GM21447 (cell line): Measurements from ENCODE around the gene UBAP2L.

Experiments
- ATAC-seq: cut with Tn5 transposase; IDR thresholded peaks from one replicate; pipeline ENCODE4 v1.9.1; 2021; ENCODE audit not compliant: unreplicated experiment

Gene UBAP2L, protein sequence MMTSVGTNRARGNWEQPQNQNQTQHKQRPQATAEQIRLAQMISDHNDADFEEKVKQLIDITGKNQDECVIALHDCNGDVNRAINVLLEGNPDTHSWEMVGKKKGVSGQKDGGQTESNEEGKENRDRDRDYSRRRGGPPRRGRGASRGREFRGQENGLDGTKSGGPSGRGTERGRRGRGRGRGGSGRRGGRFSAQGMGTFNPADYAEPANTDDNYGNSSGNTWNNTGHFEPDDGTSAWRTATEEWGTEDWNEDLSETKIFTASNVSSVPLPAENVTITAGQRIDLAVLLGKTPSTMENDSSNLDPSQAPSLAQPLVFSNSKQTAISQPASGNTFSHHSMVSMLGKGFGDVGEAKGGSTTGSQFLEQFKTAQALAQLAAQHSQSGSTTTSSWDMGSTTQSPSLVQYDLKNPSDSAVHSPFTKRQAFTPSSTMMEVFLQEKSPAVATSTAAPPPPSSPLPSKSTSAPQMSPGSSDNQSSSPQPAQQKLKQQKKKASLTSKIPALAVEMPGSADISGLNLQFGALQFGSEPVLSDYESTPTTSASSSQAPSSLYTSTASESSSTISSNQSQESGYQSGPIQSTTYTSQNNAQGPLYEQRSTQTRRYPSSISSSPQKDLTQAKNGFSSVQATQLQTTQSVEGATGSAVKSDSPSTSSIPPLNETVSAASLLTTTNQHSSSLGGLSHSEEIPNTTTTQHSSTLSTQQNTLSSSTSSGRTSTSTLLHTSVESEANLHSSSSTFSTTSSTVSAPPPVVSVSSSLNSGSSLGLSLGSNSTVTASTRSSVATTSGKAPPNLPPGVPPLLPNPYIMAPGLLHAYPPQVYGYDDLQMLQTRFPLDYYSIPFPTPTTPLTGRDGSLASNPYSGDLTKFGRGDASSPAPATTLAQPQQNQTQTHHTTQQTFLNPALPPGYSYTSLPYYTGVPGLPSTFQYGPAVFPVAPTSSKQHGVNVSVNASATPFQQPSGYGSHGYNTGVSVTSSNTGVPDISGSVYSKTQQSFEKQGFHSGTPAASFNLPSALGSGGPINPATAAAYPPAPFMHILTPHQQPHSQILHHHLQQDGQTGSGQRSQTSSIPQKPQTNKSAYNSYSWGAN

DNA sequence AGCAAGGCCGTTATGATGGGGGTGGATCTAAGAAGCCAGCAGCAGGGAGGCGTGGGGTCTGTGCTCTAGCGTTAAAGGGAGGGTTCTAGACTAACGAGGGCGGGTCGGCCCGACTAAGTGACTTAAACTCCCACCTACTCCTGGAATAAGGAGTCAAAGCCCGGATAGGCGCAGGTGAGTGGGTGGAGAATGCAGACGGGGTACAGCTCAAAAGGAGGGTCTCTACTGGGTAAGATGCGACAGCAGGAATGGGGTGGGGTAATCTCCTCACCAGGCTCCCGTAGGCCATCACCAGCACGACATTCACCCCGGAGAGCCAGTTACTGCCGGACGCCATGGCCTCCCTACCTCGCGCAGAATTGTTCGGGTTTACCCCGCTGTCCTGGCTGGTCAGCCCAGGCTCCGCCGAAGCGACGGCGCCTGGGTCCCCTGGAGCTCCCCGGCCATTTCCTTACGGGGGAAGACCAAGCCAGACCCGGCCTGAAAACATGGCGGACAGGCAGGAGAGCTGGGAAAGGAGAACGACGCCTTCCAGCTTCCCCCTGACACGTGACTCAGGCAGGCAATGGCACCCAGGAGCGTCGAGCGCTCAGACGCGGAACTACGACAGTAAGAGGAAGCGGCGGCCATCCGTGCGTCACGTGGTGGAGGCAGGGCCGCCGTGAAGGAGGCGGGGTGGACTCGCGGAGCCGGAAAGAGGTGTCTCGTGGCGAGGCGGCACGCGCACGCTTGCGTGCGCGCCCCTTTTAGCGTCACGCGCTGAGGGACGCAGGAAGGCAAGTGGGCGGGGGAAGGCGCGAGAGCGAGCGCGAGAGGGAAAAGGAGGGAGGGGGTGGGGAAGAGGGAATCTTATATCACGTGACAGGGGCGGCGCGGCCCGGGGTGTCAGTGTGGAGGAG lies at the start of gene UBAP2L:
TSS of gene UBAP2L (plus strand) at position 885 of the 899 bp plus-strand sequence. CDS start 4,169 bp downstream, outside the sequence.
- peak; percentile 89 for ATAC-seq

DNA sequence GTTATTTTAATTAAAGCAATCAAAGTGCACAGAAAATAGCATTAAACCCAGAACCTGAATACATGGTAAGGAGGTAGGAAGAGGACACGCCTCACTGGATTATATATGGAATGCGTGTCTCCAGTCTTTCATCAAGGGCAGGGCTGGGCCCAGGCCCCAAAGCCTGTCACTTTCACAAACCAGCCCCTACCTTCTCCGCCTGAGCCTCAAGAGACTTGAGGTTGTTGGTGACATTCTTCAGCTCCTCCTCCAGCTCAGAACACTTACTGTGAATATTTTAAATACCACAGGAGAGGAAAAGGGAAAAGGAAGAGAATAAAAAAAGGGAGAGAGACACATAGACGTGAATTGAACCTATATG lies 49.6 kb upstream of the UBAP2L start:
- no peak for ATAC-seq

DNA sequence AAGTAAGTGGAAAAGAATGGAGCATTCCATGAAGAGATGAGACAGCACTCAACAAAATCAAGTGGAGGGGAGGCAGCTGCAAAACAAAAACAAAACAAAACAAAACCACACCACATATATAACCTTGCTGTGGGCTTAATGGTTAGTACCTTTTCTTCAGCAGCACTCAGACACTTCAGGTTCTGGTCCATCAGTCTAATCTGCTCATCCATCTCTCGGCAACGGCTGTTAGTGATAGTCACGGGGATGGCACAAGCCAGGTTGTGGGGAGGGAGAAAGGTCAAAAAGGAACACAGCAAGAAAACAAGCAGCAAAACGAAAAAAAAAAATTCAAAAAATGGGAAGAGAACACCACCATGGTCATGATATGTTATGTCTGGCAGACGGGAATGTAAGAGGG lies 48.9 kb upstream of the UBAP2L start:
- ATAC-seq: no peak

DNA sequence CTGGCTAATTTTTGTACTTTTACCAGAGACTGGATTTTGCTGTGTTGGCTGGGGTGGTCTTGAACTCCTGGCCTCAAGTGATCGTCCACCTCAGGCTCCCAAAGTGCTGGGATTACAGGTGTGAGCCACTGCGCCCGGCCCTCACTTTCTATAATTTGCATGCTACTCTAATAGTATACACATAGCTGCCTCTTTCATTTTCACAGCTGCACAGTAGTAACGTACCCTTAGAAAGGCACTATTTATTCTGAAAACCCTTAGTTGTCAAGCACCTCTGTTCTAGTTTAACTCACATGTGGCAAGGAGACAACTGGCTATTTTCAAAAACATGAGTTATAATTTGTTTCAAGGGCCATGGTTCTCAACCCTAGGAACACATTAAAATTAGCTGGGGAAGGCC lies 46.1 kb upstream of the UBAP2L start:
- ATAC-seq: no peak

DNA sequence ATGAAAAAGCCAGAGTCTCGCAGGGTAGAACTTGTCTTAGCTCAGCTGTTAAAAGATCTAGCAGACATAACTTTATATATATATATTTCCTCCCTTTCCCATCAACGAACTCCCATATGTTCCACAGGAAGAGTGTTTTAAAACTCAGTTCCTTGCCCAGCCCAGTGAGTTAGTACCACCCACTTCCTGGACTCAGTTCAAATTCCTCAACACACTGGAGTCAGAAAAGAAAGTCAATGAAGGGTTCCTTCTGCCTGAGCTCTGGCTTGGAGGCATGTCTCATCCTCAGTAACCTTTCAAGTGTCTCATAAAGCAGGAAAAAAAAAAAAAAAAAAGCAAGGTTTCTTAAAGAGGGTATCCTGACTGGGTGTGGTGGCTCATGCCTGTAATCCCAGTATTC lies 44.4 kb upstream of the UBAP2L start:
- ATAC-seq: no peak

DNA sequence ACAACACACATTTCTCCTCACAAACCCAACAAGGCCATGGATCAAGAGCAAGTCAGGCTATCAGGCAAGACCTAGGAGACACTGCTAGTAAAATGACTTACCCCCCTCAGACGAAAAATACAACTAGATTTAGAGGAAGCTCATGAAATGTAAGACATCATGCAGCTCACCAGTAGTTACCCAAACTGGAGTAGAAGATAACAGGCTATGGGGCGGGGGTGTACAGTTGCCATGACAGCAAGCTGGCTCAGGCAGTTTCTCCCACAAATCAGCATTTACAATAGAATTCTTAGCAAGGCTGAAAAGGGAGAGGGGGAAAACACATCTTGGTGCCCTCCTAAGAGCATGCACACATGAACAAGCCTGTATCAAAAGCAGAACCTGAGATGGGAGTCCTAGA lies 42.7 kb upstream of the UBAP2L start:
- no peak for ATAC-seq

DNA sequence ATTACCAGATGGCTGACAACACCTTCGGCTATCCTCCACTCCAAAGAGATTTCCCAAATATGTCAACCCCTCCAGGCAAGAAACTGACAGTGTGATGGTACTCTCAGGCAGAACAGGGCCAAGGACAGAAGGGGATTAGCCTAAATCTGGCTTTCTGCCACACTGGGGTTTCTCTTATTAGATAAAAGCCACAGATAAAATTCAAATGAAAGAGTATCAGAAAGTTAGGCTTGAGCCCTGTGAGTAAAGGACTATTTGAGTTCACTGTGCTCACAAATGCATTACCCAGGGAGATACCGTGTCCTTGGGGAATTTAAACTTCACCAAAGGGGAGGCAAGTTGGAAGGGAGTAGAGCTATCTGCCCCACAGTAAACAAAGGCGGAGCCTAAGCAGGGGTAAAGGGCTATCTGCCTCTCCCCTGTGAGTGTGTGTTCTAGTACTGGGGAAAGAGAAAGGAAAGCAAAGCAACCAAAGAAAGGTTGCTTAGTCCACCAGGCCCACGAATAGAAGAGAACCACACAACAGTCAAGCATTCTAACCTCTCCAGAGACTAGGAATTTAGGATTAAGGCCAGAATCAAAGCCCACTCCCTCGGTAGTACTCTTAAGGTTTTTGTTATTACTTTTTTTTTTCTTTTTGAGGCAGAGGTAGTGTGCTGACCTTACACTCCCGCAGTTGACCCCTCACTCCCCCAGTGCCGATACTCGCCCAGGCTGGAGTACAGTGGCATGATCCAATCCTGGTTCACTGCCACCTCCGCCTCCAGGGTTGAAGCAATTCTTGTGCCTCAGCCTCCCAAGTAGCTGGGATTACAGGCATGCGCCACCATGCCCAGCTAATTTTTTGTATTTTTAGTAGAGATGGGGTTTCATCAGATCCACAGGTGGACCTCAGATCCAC lies 41.6 kb upstream of the UBAP2L start:
- no peak for ATAC-seq

DNA sequence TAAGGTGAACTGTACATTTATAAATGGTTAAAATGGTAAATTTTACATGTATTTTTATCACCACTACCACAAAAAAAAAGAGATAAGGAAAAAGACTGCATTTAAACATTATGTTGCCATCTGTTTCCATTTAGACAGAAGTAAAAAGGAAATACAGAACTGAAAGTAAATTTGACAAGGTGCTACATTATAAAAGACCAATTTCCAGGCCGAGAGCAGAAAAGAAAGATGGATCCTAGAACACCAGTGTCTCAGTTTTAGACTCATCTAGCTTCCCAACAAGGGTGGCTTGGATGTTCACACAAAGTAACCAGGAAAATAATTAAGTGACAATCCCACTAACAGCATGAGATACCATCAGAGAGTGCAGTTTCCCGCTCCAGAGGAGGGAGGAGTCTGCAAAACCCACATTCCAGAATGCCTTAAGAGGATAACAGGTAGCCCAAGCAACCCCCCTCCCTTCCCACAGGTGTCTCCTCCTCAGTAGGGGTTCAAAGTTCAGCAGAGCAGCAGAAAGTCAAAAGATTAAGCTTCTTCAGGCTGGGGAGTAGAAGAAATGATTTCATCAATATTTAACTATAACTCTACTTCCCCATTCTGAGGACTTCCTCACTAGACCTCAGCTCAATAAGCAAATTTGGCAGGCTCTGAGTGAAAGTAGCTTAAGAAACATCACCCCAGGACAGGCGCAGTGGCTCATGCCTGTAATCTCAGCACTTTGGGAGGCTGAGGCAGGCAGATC lies 40.6 kb upstream of the UBAP2L start:
- ATAC-seq: no peak

DNA sequence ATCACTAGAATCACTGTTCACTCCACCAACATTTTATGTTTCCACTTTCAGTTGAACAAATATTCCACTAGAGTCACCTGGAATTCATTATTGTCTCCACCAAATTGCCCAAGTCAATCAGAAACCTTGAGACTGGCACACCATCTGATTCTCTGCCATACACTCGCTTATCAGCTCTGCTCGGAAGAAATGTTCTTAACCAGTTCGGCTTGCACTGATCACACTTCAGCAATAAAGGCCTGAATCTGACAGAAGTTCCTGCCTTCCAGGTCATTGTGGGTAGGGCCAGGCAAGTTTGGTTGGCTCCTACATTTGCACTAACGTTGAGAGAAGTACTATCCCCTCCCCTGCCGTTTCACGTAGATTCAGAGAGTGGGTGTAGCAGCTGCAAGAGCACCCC lies 38.8 kb upstream of the UBAP2L start:
- no peak for ATAC-seq

DNA sequence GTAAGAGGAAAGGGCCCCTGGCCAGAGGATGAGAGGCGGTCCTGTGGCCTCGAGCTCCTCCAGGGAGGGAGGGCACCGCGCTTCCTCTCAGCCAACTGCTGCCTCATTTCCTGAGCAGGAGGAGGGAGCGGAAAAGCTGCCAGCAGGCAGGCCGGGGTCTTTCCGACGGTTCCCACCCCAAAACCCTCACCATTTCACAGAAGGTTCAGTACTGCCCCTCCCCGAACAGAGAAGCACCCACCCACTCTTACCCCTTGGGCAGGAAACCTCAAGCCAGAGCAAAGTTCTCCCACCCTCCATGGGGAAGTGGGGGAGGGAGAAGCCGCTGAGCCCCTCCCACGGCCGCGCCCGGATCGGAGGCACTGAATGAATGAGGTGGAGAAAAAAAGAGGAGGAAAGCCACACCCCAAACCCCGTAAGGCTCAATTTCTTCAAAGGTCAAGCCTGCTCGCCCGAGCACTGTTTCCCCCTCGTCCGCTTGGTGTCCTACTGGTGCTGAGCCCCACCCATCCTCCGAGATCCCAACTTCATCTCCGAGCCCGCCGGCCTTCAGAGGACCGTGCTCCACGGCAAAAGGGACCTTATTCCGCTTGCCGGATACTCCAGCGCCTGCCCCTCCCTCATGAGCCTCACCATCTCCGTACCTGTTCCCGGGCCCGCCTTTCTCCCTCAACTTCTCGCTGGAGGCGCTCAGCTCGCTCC lies 38.3 kb upstream of the UBAP2L start:
- ATAC-seq: peak; percentile 59

DNA sequence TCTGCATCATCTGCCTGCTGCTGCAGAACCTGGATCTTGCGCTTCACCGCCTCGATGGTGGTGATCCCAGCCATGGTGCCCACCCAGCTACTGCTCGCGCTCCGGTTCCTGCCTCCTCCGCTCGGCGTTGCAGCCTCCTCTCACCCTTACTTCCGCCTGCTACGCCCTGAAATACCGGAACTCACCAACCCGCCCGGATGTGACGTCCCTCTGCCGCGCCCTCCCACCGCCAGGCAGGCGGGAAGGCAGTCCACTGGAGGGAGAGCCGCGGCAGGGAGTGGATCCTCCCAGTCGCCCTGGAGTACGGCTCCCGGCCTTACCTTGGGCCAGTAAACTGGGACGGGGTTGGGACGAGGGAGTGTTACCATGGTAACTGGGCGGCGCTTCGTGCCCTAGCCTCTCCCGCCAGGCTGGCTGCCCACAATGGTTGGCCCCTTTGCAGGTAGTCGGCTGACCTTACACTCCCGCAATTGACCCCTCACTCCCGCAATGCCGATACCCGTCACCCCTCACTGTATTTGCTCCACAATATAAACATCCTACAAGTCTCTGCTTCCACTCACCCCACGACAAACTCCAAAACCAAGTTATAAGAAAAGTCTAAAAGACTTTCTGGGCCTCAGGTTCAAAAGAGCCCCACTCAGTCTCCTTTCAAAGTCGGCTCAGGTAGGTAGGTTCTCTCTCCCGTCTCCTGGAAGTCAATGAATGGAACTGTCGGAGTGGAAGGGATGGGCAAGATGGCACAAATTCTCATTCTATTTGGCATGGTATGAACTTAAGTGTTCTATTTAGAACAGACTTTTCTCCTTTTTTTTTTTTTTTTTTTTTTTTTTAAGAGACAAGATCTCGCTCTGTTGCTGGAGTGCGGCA lies 37.5 kb upstream of the UBAP2L start:
- peak; percentile 63 for ATAC-seq

DNA sequence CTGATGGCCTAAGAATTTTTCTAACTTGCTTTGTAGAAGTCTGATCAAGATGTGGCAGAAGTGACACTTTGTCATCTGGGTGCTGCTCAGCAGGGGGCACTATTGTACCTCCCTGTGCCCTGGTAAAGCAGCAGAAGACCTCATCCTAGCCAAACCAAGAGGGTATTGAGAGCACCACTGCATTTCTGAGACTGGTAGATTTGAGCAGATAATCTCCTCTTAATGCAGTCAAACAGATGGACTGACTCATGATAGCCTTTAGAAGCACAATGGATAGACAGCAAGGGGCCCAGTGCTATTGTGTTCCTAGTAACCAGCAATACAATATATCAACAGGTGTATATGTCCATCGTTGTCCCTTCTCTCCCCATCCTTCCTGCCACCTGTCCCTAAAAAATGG lies 34.6 kb upstream of the UBAP2L start:
- no peak for ATAC-seq

DNA sequence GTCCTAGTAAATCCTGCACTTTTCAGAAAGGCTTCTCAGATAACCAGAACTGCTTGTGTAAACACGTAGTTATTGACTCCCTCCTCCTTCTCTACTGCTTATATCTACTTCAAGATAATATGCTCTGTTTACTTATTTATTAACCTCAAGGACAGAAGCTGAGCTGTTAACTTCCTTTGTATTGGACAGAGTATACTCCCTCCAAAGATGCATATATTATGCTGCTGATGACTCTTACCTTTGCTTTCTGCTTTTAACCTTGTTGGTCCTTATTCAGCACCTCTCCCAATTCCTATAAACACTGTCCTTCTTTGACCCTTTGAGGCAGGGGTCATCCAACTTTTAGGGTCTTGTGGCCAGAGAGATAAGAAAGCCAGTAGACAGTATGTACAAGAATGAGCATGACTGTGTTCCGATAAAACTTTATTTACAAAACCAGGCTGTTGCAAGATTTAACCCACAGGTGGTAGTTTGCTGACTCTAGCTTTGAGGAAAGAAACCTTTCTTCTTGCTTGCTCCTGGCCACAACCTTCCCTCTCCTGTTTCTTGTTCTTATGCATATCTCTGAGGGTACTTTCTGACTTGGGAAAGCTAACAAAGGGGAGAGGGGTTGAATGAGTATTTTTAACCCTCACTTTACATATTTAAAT lies 33.8 kb upstream of the UBAP2L start:
- ATAC-seq: no peak

DNA sequence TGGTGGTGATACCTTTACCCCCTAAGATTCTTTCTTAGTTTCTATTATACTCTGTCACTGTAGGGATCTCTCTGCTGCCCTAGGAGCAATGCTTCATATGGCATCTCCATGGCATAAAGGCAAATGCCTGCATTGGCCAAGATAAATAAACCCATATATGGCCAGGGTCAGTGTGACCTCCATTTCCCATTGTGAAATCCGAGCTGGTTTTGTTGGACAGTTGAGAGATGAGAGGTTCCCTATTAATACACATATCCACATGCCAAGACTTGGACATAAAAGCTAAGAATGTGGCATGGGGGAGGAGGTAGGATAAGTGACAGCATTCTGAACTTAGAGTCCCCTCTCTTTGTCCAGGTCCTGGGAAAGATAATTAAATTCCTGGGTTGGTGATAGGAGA lies 30.2 kb upstream of the UBAP2L start:
- no peak for ATAC-seq

DNA sequence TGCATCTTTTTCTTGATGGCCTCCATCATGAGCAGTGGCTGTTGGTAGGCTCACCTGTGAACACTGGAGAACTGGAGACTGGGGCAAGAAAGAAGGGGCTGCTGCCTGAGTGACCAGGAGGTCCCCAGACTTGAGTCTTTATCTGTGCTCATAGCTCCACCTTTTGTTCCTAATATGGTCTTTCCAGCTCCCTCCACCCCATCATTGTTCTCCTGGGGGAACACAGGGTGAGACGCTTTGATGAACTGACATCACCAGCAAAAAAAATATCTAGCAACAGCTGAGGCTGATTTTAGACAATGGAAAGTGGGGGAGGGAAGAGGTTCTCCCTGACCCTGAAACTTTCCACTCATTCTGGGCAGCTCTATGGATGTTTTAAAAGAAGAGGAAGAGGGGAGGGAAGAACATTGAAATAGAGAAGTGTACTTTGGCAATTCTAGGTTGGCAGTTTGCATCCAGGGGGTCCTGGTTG lies 28.7 kb upstream of the UBAP2L start, which contains the start of gene TPM3:
TSS of gene TPM3 (minus strand) at position 111 of the 472 bp plus-strand sequence. CDS start at position 29, 82 bp downstream.
- ATAC-seq: no peak

DNA sequence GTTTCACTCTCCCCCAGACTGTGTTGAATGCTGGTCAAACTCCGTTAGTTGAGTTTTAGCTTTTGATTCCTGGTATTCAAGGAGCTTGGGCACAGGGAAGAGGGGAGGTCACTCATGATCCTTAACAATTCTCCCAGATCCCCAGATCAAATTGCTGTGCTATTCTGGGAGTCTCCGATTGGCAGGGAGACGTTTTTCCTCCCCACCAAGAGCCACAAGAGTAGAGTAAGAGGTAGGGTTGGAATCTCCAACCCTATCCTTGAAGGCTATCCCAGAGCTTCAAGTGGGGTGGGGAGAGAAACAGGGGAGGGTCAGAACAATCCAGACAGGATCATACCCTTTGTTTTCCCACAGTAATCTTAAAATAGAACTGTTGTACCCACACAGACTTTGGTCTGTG lies 28.3 kb upstream of the UBAP2L start:
- ATAC-seq: no peak

DNA sequence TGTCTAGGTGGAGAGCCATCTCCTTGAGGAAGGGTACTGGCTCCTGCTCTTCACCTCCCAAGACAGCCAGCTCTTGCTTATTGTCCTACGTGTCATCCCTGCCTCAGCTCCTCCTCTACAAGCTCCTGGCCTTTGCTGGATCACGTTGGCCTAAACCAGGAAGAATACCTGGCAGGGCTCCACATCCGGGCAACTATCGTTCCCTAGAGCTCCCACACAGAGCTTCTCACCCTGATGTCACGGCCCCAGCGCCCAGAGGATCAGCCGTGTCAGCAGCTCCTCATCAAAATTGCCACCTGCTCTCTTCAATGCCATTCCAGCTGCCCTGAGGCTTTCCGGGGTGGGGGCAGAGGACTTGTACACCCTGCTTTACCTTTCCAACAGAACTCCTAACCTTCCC lies 26.9 kb upstream of the UBAP2L start:
- ATAC-seq: no peak
